CD4-positive, alpha-beta memory T cell (primary cell): Measurements from ENCODE around the gene MS4A8. TPM values are rescaled to one million over a fixed set of nuclear protein-coding genes. Genes with fewer than 3 reads are reported as not detected.

ENCODE experiments used
- CTCF ChIA-PET: fragments of 350-600 bp; sonication (Branson Sonifier 250); formaldehyde crosslinking; loops from one replicate; lab custom pipeline; 2021; ENCODE audit warnings: inconsistent platforms; ENCODE audit not compliant: partially characterized antibody; lab: Charles Lee
- POLR2A ChIA-PET: fragments of 350-600 bp; sonication (Branson Sonifier 250); formaldehyde crosslinking; loops from one replicate; lab custom pipeline; 2021; ENCODE audit not compliant: partially characterized antibody; lab: Charles Lee
- DNase-seq, 5 donors: peaks; one replicate each; pipeline versions ENCODE4 v3.0.0 to v3.0.0-alpha.2; 2020 to 2022; ENCODE audit warnings: mixed read lengths in 1 of 5
- H3K27ac ChIP-seq: one replicate; pipeline ENCODE4 v1.7.0; 2013; ENCODE audit warnings: low read depth, low read length
- H3K27me3 ChIP-seq: 2 replicates; pipeline ENCODE4 v1.7.0; 2013; ENCODE audit warnings: mild to moderate bottlenecking, low read length, moderate library complexity; ENCODE audit not compliant: insufficient read depth
- H3K36me3 ChIP-seq: 2 replicates; pipeline ENCODE4 v1.7.0; 2013; ENCODE audit warnings: mild to moderate bottlenecking, low read length, moderate library complexity; ENCODE audit not compliant: insufficient read depth
- H3K4me1 ChIP-seq: 2 replicates; pipeline ENCODE4 v1.7.0; 2013; ENCODE audit warnings: mild to moderate bottlenecking, low read length, moderate library complexity; ENCODE audit not compliant: insufficient read depth
- H3K4me3 ChIP-seq, 2 donors: one replicate each; pipeline ENCODE4 v1.7.0; 2013; ENCODE audit warnings: low read length in 2 of 2, mild to moderate bottlenecking in 1 of 2
- H3K9me3 ChIP-seq, 2 donors: one replicate each; pipeline ENCODE4 v1.7.0; 2013; ENCODE audit warnings: low read length in 2 of 2, control low read depth in 1 of 2; ENCODE audit not compliant: control insufficient read depth in 1 of 2
- H3K27ac Mint-ChIP-seq, 7 donors: one replicate each; pipeline ENCODE4 v1.8.0; 2020 to 2021; ENCODE audit warnings: mixed read lengths in 7 of 7, mild to moderate bottlenecking in 6 of 7, inconsistent platforms in 3 of 7, moderate library complexity in 3 of 7
- H3K27me3 Mint-ChIP-seq, 2 donors: one replicate each; pipeline ENCODE4 v1.8.0; 2020 to 2021; ENCODE audit warnings: mixed read lengths in 2 of 2
- H3K36me3 Mint-ChIP-seq, 2 donors: one replicate each; pipeline ENCODE4 v1.8.0; 2020 to 2021; ENCODE audit warnings: mixed read lengths in 2 of 2, inconsistent platforms in 1 of 2, mild to moderate bottlenecking in 1 of 2
- H3K4me1 Mint-ChIP-seq, 4 donors: one replicate each; pipeline ENCODE4 v1.8.0; 2020 to 2021; ENCODE audit warnings: mixed read lengths in 4 of 4, mild to moderate bottlenecking in 1 of 4
- H3K4me3 Mint-ChIP-seq, 8 donors: one replicate each; pipeline ENCODE4 v1.8.0; 2020 to 2021; ENCODE audit warnings: mixed read lengths in 8 of 8, mild to moderate bottlenecking in 7 of 8, moderate library complexity in 6 of 8, inconsistent platforms in 3 of 8
- H3K9me3 Mint-ChIP-seq, 8 donors: one replicate each; pipeline ENCODE4 v1.8.0; 2020 to 2021; ENCODE audit warnings: mixed read lengths in 8 of 8, mild to moderate bottlenecking in 5 of 8, inconsistent platforms in 3 of 8, moderate library complexity in 1 of 8
- intact Hi-C: fragments of 100-400 bp; cut with micrococcal nuclease; formaldehyde crosslinking; loops from one replicate; pipeline ENCODE4 v1.15.1; 2023
- polyA plus RNA-seq, 2 donors: library from polyadenylated mRNA; unstranded; fragments of 300-500 nt; fragmentation: Illumina TruSeq; gene quantifications; one replicate each; pipeline ENCODE4 v1.2.3, GENCODE V29; 2021
- total RNA-seq, 2 experiments: library from RNA; stranded (reverse); gene quantifications; one replicate each; pipeline ENCODE4 v1.2.3, GENCODE V29; 2021

The MS4A8 gene
- total and polyA plus RNA-seq, 4 experiments from 2014 or later, result not detected

- Histone ChIP-seq H3K27me3 (peaks cover 2% of the 10 kb centered on the region), H3K9me3 (no peaks in the 10 kb centered on the region), H3K27ac (no peak overlapping the region), H3K4me3 (no peak overlapping the region), H3K36me3 (no peaks in the 10 kb centered on the region), H3K4me1 (no peaks in the 10 kb centered on the region)
- H3K4me3 Mint-ChIP-seq, result no peak overlapping the region
- intact Hi-C loops, result no loop called here
- H3K27ac Mint-ChIP-seq, result no peak overlapping the region
- no peak for DNase-seq
- H3K27me3 Mint-ChIP-seq, result peaks cover 17 to 38% of the 10 kb centered on the region in 2 donors
- peaks cover 0 to 10% (median 2%) of the 10 kb centered on the region in 8 donors for H3K9me3 Mint-ChIP-seq
- no peaks in the 10 kb centered on the region for H3K4me1 Mint-ChIP-seq
- no peaks in the 10 kb centered on the region for H3K36me3 Mint-ChIP-seq
- ChIA-PET POLR2A (no interaction called here), CTCF (no interaction called here)
These were observed 21.0 kb downstream of the MS4A8 start for GRCh38 chr11:60720460-60720859.

GRCh38 chr11:60724420-60724819, 25.0 kb downstream of the MS4A8 start, which contains the start of gene MS4A18:
MS4A18 (plus strand) TSS chr11:60724720.
- Mint-ChIP-seq H3K4me1 (no peaks in the 10 kb centered on the region), H3K27me3 (peaks cover 17 to 33% of the 10 kb centered on the region in 2 donors), H3K9me3 (no peaks in the 10 kb centered on the region), H3K4me3 (no peak within 1 kb of the TSS), H3K36me3 (no peaks in the 10 kb centered on the region), H3K27ac (no peak within 1 kb of the TSS)
- DNase-seq, result no peak
- CTCF ChIA-PET, result no interaction called here
- no peak within 1 kb of the TSS for H3K27ac ChIP-seq
- no peaks in the 10 kb centered on the region for H3K4me1 ChIP-seq
- no peaks in the 10 kb centered on the region for H3K27me3 ChIP-seq
- no peaks in the 10 kb centered on the region for H3K36me3 ChIP-seq
- H3K9me3 ChIP-seq, result no peaks in the 10 kb centered on the region
- POLR2A ChIA-PET, result no interaction called here
- no peak within 1 kb of the TSS for H3K4me3 ChIP-seq
- intact Hi-C loops, result no loop called here

- ChIA-PET CTCF (no interaction called here), POLR2A (no interaction called here)
- intact Hi-C loops, result no loop called here
- H3K4me3 ChIP-seq, result no peak overlapping the region
- H3K9me3 ChIP-seq, result no peaks in the 10 kb centered on the region
- H3K27me3 Mint-ChIP-seq, result peaks cover 17 to 31% of the 10 kb centered on the region in 2 donors
- no peaks in the 10 kb centered on the region for H3K9me3 Mint-ChIP-seq
- no peaks in the 10 kb centered on the region for H3K4me1 ChIP-seq
- H3K27me3 ChIP-seq, result no peaks in the 10 kb centered on the region
- H3K36me3 ChIP-seq, result no peaks in the 10 kb centered on the region
- no peaks in the 10 kb centered on the region for H3K4me1 Mint-ChIP-seq
- DNase-seq, result no peak
- no peaks in the 10 kb centered on the region for H3K36me3 Mint-ChIP-seq
- no peak overlapping the region for H3K4me3 Mint-ChIP-seq
- no peak overlapping the region for H3K27ac Mint-ChIP-seq
- H3K27ac ChIP-seq, result no peak overlapping the region
These were observed 26.2 kb downstream of the MS4A8 start for GRCh38 chr11:60725592-60725991.

GRCh38 chr11:60731586-60731985, 32.2 kb downstream of the MS4A8 start:
- Histone ChIP-seq H3K27me3 (no peaks in the 10 kb centered on the region), H3K9me3 (no peaks in the 10 kb centered on the region), H3K27ac (no peak overlapping the region), H3K4me1 (no peaks in the 10 kb centered on the region), H3K36me3 (no peaks in the 10 kb centered on the region), H3K4me3 (no peak overlapping the region)
- no peak for DNase-seq
- Mint-ChIP-seq H3K27ac (no peak overlapping the region), H3K27me3 (peaks cover 21 to 23% of the 10 kb centered on the region in 2 donors), H3K36me3 (no peaks in the 10 kb centered on the region), H3K4me3 (no peak overlapping the region), H3K9me3 (no peaks in the 10 kb centered on the region), H3K4me1 (no peaks in the 10 kb centered on the region)
- POLR2A ChIA-PET, result no interaction called here
- intact Hi-C loops, result no loop called here
- CTCF ChIA-PET, result no interaction called here

GRCh38 chr11:60734279-60734678, 34.9 kb downstream of the MS4A8 start:
- no peak for DNase-seq
- peaks cover 0 to 3% (median 0%) of the 10 kb centered on the region in 8 donors for H3K9me3 Mint-ChIP-seq
- CTCF ChIA-PET, result no interaction called here
- no peaks in the 10 kb centered on the region for H3K4me1 ChIP-seq
- H3K4me3 Mint-ChIP-seq, result no peak overlapping the region
- H3K4me3 ChIP-seq, result no peak overlapping the region
- no peaks in the 10 kb centered on the region for H3K36me3 Mint-ChIP-seq
- H3K36me3 ChIP-seq, result no peaks in the 10 kb centered on the region
- no peak overlapping the region for H3K27ac ChIP-seq
- no peak overlapping the region for H3K27ac Mint-ChIP-seq
- no peaks in the 10 kb centered on the region for H3K27me3 ChIP-seq
- peaks cover 17 to 25% of the 10 kb centered on the region in 2 donors for H3K27me3 Mint-ChIP-seq
- POLR2A ChIA-PET, result no interaction called here
- intact Hi-C loops, result no loop called here
- H3K9me3 ChIP-seq, result no peaks in the 10 kb centered on the region
- no peaks in the 10 kb centered on the region for H3K4me1 Mint-ChIP-seq

- no peak overlapping the region for H3K4me3 Mint-ChIP-seq
- H3K4me1 Mint-ChIP-seq, result no peaks in the 10 kb centered on the region
- no peaks in the 10 kb centered on the region for H3K4me1 ChIP-seq
- H3K27me3 ChIP-seq, result no peaks in the 10 kb centered on the region
- no peak overlapping the region for H3K27ac Mint-ChIP-seq
- no peaks in the 10 kb centered on the region for H3K9me3 ChIP-seq
- no peaks in the 10 kb centered on the region for H3K36me3 ChIP-seq
- H3K27me3 Mint-ChIP-seq, result peaks cover 12 to 31% of the 10 kb centered on the region in 2 donors
- intact Hi-C loops, result no loop called here
- CTCF ChIA-PET, result no interaction called here
- H3K36me3 Mint-ChIP-seq, result no peaks in the 10 kb centered on the region
- no peak for DNase-seq
- H3K4me3 ChIP-seq, result no peak overlapping the region
- H3K27ac ChIP-seq, result no peak overlapping the region
- H3K9me3 Mint-ChIP-seq, result peaks cover 0 to 3% (median 0%) of the 10 kb centered on the region in 8 donors
- POLR2A ChIA-PET, result no interaction called here
These were observed 39.7 kb downstream of the MS4A8 start for GRCh38 chr11:60739114-60739513.

- H3K4me3 Mint-ChIP-seq, result no peak overlapping the region
- peaks cover 0 to 3% (median under 1%) of the 10 kb centered on the region in 8 donors for H3K9me3 Mint-ChIP-seq
- peaks cover 11 to 37% of the 10 kb centered on the region in 2 donors for H3K27me3 Mint-ChIP-seq
- POLR2A ChIA-PET, result no interaction called here
- H3K4me3 ChIP-seq, result no peak overlapping the region
- H3K27ac ChIP-seq, result no peak overlapping the region
- no peaks in the 10 kb centered on the region for H3K36me3 Mint-ChIP-seq
- no peak for DNase-seq
- no peaks in the 10 kb centered on the region for H3K9me3 ChIP-seq
- H3K27me3 ChIP-seq, result no peaks in the 10 kb centered on the region
- CTCF ChIA-PET, result interaction anchor here (1.2 kb wide), 1 partner anchor 24 kb away, joined by 3 read pairs; no protein-coding TSS in a partner anchor
- no peaks in the 10 kb centered on the region for H3K36me3 ChIP-seq
- H3K4me1 ChIP-seq, result no peaks in the 10 kb centered on the region
- H3K4me1 Mint-ChIP-seq, result no peaks in the 10 kb centered on the region
- intact Hi-C loops, result no loop called here
- H3K27ac Mint-ChIP-seq, result no peak overlapping the region
These were observed 41.2 kb downstream of the MS4A8 start for GRCh38 chr11:60740573-60740972.
